ENCODE data around the gene ADCY9.

GRCh38 chr16:4098501-4098900, 17.7 kb downstream of the ADCY9 start:
- TF ChIP-seq, protein P1, sequence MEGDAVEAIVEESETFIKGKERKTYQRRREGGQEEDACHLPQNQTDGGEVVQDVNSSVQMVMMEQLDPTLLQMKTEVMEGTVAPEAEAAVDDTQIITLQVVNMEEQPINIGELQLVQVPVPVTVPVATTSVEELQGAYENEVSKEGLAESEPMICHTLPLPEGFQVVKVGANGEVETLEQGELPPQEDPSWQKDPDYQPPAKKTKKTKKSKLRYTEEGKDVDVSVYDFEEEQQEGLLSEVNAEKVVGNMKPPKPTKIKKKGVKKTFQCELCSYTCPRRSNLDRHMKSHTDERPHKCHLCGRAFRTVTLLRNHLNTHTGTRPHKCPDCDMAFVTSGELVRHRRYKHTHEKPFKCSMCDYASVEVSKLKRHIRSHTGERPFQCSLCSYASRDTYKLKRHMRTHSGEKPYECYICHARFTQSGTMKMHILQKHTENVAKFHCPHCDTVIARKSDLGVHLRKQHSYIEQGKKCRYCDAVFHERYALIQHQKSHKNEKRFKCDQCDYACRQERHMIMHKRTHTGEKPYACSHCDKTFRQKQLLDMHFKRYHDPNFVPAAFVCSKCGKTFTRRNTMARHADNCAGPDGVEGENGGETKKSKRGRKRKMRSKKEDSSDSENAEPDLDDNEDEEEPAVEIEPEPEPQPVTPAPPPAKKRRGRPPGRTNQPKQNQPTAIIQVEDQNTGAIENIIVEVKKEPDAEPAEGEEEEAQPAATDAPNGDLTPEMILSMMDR (conservative IDR thresholded peaks at IDR 0.05; ENCODE audit: low read depth, low read length): no peak
- TF ChIP-seq EZH2 (IDR thresholded peaks at IDR 0.05; ENCODE audit: borderline replicate concordance, low read depth, low read length, poor library complexity, severe bottlenecking): no peak

Measured in A673 (cell line).